ENCODE measurements around the gene FABP7.

DNA sequence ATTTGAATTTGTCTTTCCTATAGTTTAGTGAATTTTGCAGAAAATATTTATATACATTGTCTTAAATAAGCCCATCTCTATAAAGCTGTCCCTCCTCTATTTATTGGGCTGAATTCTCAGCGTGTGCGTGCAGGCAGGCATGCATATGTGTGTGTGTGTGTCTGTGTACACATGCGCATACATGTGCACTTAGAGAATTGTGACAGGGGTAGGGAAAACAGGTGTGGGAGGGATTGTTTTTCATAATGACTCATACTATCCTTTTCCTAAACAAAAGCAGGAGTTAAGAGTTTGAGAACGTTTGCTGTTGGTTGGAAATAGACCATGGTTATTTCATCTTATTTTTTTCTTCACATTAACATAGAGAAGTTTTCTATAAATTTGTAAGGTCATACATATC, 43.4 kb upstream of the FABP7 start:
- TF ChIP-seq, protein P1, sequence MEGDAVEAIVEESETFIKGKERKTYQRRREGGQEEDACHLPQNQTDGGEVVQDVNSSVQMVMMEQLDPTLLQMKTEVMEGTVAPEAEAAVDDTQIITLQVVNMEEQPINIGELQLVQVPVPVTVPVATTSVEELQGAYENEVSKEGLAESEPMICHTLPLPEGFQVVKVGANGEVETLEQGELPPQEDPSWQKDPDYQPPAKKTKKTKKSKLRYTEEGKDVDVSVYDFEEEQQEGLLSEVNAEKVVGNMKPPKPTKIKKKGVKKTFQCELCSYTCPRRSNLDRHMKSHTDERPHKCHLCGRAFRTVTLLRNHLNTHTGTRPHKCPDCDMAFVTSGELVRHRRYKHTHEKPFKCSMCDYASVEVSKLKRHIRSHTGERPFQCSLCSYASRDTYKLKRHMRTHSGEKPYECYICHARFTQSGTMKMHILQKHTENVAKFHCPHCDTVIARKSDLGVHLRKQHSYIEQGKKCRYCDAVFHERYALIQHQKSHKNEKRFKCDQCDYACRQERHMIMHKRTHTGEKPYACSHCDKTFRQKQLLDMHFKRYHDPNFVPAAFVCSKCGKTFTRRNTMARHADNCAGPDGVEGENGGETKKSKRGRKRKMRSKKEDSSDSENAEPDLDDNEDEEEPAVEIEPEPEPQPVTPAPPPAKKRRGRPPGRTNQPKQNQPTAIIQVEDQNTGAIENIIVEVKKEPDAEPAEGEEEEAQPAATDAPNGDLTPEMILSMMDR (IDR thresholded peaks at IDR 0.05), result no peak
- no peak for TF ChIP-seq POLR2AphosphoS5 (IDR thresholded peaks at IDR 0.05)
- no peak for TF ChIP-seq POLR2A (IDR thresholded peaks at IDR 0.05)
- TF ChIP-seq EP300 (IDR thresholded peaks at IDR 0.05; ENCODE audit: low read depth), result no peak

Measured in transverse colon (tissue), 4 donors.